Natural killer cell (primary cell): ENCODE measurements around the gene RASAL3. TPM values are rescaled to one million over a fixed set of nuclear protein-coding genes. Genes with fewer than 3 reads are reported as not detected.

Experiments used
- ATAC-seq, 3 donors: fragments of 150-1000 bp in 2 of 3; fragments of 200-7000 bp in 1 of 3; cut with Tn5 transposase; 1 replicate in 1 of 3; 2 replicates in 2 of 3; pipeline ENCODE4 v1.10.0; 2021; ENCODE audit warnings: mild to moderate bottlenecking in 2 of 3, moderate library complexity in 2 of 3
- DNase-seq, 2 donors: peaks; one replicate each; pipeline versions ENCODE4 v3.0.0 to v3.0.0-alpha.2; 2013 to 2021; ENCODE audit warnings: mixed read lengths in 1 of 2
- H3K27ac ChIP-seq: one replicate; pipeline ENCODE4 v1.5.1; 2013; ENCODE audit warnings: mild to moderate bottlenecking, low read length
- H3K27me3 ChIP-seq: one replicate; pipeline ENCODE4 v1.6.1; 2013; ENCODE audit warnings: low read length; ENCODE audit not compliant: control insufficient read depth, insufficient read depth
- H3K36me3 ChIP-seq: one replicate; pipeline ENCODE4 v1.6.1; 2013; ENCODE audit warnings: low read length; ENCODE audit not compliant: control insufficient read depth, insufficient read depth
- H3K4me1 ChIP-seq: one replicate; pipeline ENCODE4 v1.6.1; 2013; ENCODE audit warnings: low read length; ENCODE audit not compliant: control insufficient read depth, insufficient read depth
- H3K4me3 ChIP-seq: one replicate; pipeline ENCODE4 v1.5.1; 2013; ENCODE audit warnings: low read length
- H3K9me3 ChIP-seq: one replicate; pipeline ENCODE4 v1.6.1; 2013; ENCODE audit warnings: low read length; ENCODE audit not compliant: control insufficient read depth, insufficient read depth
- H3K27ac Mint-ChIP-seq, 2 donors: one replicate each; pipeline ENCODE4 v1.8.0; 2022; ENCODE audit warnings: mild to moderate bottlenecking in 2 of 2, mixed read lengths in 2 of 2, moderate library complexity in 1 of 2
- H3K27me3 Mint-ChIP-seq, 2 donors: one replicate each; pipeline ENCODE4 v1.8.0; 2022; ENCODE audit warnings: low read depth in 2 of 2, mixed read lengths in 2 of 2
- H3K36me3 Mint-ChIP-seq: one replicate; pipeline ENCODE4 v1.8.0; 2022; ENCODE audit warnings: mixed read lengths
- H3K4me1 Mint-ChIP-seq, 2 donors: one replicate each; pipeline ENCODE4 v1.8.0; 2022; ENCODE audit warnings: mixed read lengths in 2 of 2
- H3K4me3 Mint-ChIP-seq: one replicate; pipeline ENCODE4 v1.8.0; 2022; ENCODE audit warnings: mild to moderate bottlenecking, moderate library complexity, mixed read lengths
- H3K9me3 Mint-ChIP-seq, 2 donors: one replicate each; pipeline ENCODE4 v1.8.0; 2022; ENCODE audit warnings: mixed read lengths in 2 of 2
- CTCF ChIP-seq: fragments of 200-600 bp; IDR thresholded peaks from one replicate; pipeline ENCODE4 v1.8.0; 2022; ENCODE audit warnings: antibody characterized with exemption
- WGBS: methylation state at CpG from one replicate; pipeline ENCODE4 v1.1.7; 2013; ENCODE audit warnings: missing lambda C conversion rate; ENCODE audit not compliant: insufficient coverage; 5-methylcytosine and 5-hydroxymethylcytosine counted together
- intact Hi-C: fragments of 100-400 bp; cut with micrococcal nuclease; formaldehyde crosslinking; loops from one replicate; pipeline ENCODE4 v1.14.2; 2022
- total RNA-seq, 4 donors: library from RNA; stranded (reverse); fragments of 120-200 nt in 1 of 4; gene quantifications; one replicate each; pipeline versions ENCODE4 v1.2.3 to v1.2.4, GENCODE V29; 2013 to 2022

Gene RASAL3
- total RNA-seq, 3 donors from 2014 or later (not counting 1 experiment from before 2014, with no cell fraction given) = 217 to 283 (median 224) TPM

- H3K27me3 Mint-ChIP-seq = no peaks in the 10 kb centered on the region
- H3K4me3 Mint-ChIP-seq = no peak within 1 kb of the TSS
- Histone ChIP-seq H3K4me1 (peaks cover 19% of the 10 kb centered on the region), H3K27ac (no peak within 1 kb of the TSS), H3K9me3 (no peaks in the 10 kb centered on the region), H3K36me3 (no peaks in the 10 kb centered on the region), H3K4me3 (no peak within 1 kb of the TSS), H3K27me3 (no peaks in the 10 kb centered on the region)
- TF ChIP-seq CTCF = no peak
- ATAC-seq (peak in 2 of 3 donors; percentile 49 to 54), DNase-seq (peak in 1 of 2 donors; percentile 30)
- intact Hi-C loops = loop anchor here (1.0 kb wide), 1 partner anchor 77 kb away; no protein-coding TSS in a partner anchor
- H3K4me1 Mint-ChIP-seq = peaks cover 11 to 22% of the 10 kb centered on the region in 2 donors
- no peaks in the 10 kb centered on the region for H3K9me3 Mint-ChIP-seq
- H3K36me3 Mint-ChIP-seq = no peaks in the 10 kb centered on the region
- 68% methylated on average over 16 of the region's 16 CpGs for WGBS
- no peak within 1 kb of the TSS for H3K27ac Mint-ChIP-seq
These were observed 15.3 kb upstream of the RASAL3 start, which contains the start of gene PGLYRP2 for GRCh38 chr19:15479391-15480345. Gene PGLYRP2 (minus strand): TSS chr19:15479501. CDS start chr19:15479371, 130 bp downstream.

- Histone ChIP-seq H3K36me3 (no peaks in the 10 kb centered on the region), H3K4me1 (peaks cover 19% of the 10 kb centered on the region), H3K4me3 (no peak overlapping the region), H3K9me3 (no peaks in the 10 kb centered on the region), H3K27ac (no peak overlapping the region), H3K27me3 (no peaks in the 10 kb centered on the region)
- DNase-seq (no peak), ATAC-seq (peak in 1 of 3 donors; percentile 39)
- 28% methylated on average over 5 of the region's 5 CpGs for WGBS
- Mint-ChIP-seq H3K27me3 (no peaks in the 10 kb centered on the region), H3K9me3 (no peaks in the 10 kb centered on the region), H3K4me3 (no peak overlapping the region), H3K27ac (no peak overlapping the region), H3K36me3 (no peaks in the 10 kb centered on the region), H3K4me1 (peaks cover 11 to 26% of the 10 kb centered on the region in 2 donors)
- intact Hi-C loops = no loop called here
- TF ChIP-seq CTCF = no peak
These were observed 12.0 kb upstream of the RASAL3 start for GRCh38 chr19:15476325-15476724.

DNA sequence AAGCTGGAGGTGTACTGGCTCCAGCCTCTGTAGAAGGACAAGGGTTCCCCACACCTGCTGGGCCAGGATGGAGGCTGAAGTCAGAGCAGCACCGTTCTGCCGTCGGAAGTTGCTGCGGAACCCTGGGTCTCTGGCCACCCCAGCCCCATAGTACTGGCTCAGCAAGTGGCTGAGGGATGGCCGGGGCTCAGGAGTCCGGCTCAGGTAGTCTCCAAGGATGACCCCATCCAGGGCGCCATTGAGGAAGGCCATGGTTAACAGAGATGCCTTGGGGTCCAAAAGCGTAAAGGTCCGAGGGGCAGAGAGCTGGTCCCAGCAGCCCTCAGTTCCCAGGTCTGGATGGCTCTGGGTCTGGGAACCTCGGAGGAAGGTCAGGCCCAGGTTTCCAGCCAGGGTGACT, 11.3 kb upstream of the RASAL3 start:
- Histone ChIP-seq H3K4me1 (peaks cover 19% of the 10 kb centered on the region), H3K36me3 (no peaks in the 10 kb centered on the region), H3K9me3 (no peaks in the 10 kb centered on the region), H3K27me3 (no peaks in the 10 kb centered on the region), H3K4me3 (no peak overlapping the region), H3K27ac (no peak overlapping the region)
- H3K9me3 Mint-ChIP-seq = no peaks in the 10 kb centered on the region
- no peak overlapping the region for H3K4me3 Mint-ChIP-seq
- H3K27me3 Mint-ChIP-seq = no peaks in the 10 kb centered on the region
- H3K27ac Mint-ChIP-seq = no peak overlapping the region
- TF ChIP-seq CTCF = no peak
- H3K36me3 Mint-ChIP-seq = no peaks in the 10 kb centered on the region
- no peak for DNase-seq
- WGBS = 98% methylated on average over 10 of the region's 10 CpGs
- intact Hi-C loops = no loop called here
- no peak for ATAC-seq
- peaks cover 11 to 26% of the 10 kb centered on the region in 2 donors for H3K4me1 Mint-ChIP-seq
